ENCODE data around the gene AUTS2.

AUTS2 gene

GRCh38 chr7:70480927-70481569, 882.8 kb downstream of the AUTS2 start:
- peak; percentile 44 for DNase-seq (ENCODE audit: low read depth)
- no peak overlapping the region for H3K4me3 ChIP-seq (ENCODE audit: low read length)
- no peak for TF ChIP-seq CTCF (conservative IDR thresholded peaks at IDR 0.05; ENCODE audit: low read length)

- no peak for DNase-seq (ENCODE audit: low read depth)
- no peak for TF ChIP-seq CTCF (conservative IDR thresholded peaks at IDR 0.05; ENCODE audit: low read length)
- no peak overlapping the region for H3K4me3 ChIP-seq (ENCODE audit: low read length)
Observed at GRCh38 chr7:70481570-70482123, 883.4 kb downstream of the AUTS2 start.

GRCh38 chr7:70484255-70484654, 886.0 kb downstream of the AUTS2 start:
- no peak for DNase-seq (ENCODE audit: low read depth)
- no peak overlapping the region for H3K4me3 ChIP-seq (ENCODE audit: low read length)
- TF ChIP-seq CTCF (conservative IDR thresholded peaks at IDR 0.05; ENCODE audit: low read length) = no peak

GRCh38 chr7:70486977-70487376, 888.7 kb downstream of the AUTS2 start:
- TF ChIP-seq CTCF (conservative IDR thresholded peaks at IDR 0.05; ENCODE audit: low read length) = no peak
- DNase-seq (ENCODE audit: low read depth) = no peak

GRCh38 chr7:70487428-70487827, 889.2 kb downstream of the AUTS2 start:
- no peak for DNase-seq (ENCODE audit: low read depth)
- H3K4me3 ChIP-seq (ENCODE audit: low read length) = no peak overlapping the region
- TF ChIP-seq CTCF (conservative IDR thresholded peaks at IDR 0.05; ENCODE audit: low read length) = no peak

More at GRCh38 chr7:70486977-70487376, 888.7 kb downstream of the AUTS2 start:
- no peak overlapping the region for H3K4me3 ChIP-seq (ENCODE audit: low read length)

GRCh38 chr7:70487886-70488285, 889.6 kb downstream of the AUTS2 start:
- DNase-seq (ENCODE audit: low read depth) = no peak
- TF ChIP-seq CTCF (conservative IDR thresholded peaks at IDR 0.05; ENCODE audit: low read length) = no peak
- no peak overlapping the region for H3K4me3 ChIP-seq (ENCODE audit: low read length)

GRCh38 chr7:70489813-70490212, 891.5 kb downstream of the AUTS2 start:
- TF ChIP-seq CTCF (conservative IDR thresholded peaks at IDR 0.05; ENCODE audit: low read length) = no peak
- no peak overlapping the region for H3K4me3 ChIP-seq (ENCODE audit: low read length)
- DNase-seq (ENCODE audit: low read depth) = no peak

All from AG10803 (cell line).